IMR-90 (cell line): ENCODE data around the gene RNF212. TPM values are rescaled to one million over a fixed set of nuclear protein-coding genes. Genes with fewer than 3 reads are reported as not detected.
"Not testable (repeated sequence)": the region's sequence is repeated elsewhere in the genome, so short reads cannot be mapped to it uniquely, and the experiment has no call there.

Experiments
- ATAC-seq: fragments of 200-7000 bp; cut with Tn5 transposase; 2 replicates; pipeline ENCODE4 v1.9.1; 2020; ENCODE audit warnings: low read depth, mild to moderate bottlenecking, moderate library complexity
- BruUV-seq: library from RNA; stranded (reverse); fragments of 400-500 nt; replicated peaks from 2 replicates; lab custom pipeline; 2021; lab: Mats Ljungman, UMichigan
- CTCF ChIA-PET: fragments of 300-600 bp; formaldehyde crosslinking; extraction: SDS; loops from one replicate; lab custom pipeline; 2021; ENCODE audit warnings: antibody characterized with exemption; lab: Yijun Ruan, JAX
- POLR2A ChIA-PET: fragments of 300-600 bp; sonication (Branson Sonifier 250); formaldehyde crosslinking; loops from one replicate; lab custom pipeline; 2022; ENCODE audit warnings: antibody characterized with exemption; ENCODE audit not compliant: unreplicated experiment; lab: Charles Lee
- DNase-seq: peaks from one replicate; pipeline ENCODE4 v3.0.0; 2013
- H2AFZ ChIP-seq: replicated peaks from 2 replicates; pipeline ENCODE3; 2013; ENCODE audit warnings: low read length, mild to moderate bottlenecking; ENCODE audit not compliant: poor library complexity
- H2AK5ac ChIP-seq: 2 replicates; pipeline ENCODE4 v1.6.1; 2013; ENCODE audit warnings: low read depth, low read length, inconsistent platforms
- H2AK9ac ChIP-seq: replicated peaks from 2 replicates; pipeline ENCODE3; 2013; ENCODE audit warnings: mild to moderate bottlenecking, low read depth, low read length, moderate library complexity; ENCODE audit not compliant: poor library complexity
- H2BK120ac ChIP-seq: 2 replicates; pipeline ENCODE4 v1.6.1; 2013; ENCODE audit warnings: low read depth, low read length, inconsistent platforms
- H2BK15ac ChIP-seq: 3 replicates; pipeline ENCODE4 v1.6.1; 2013; ENCODE audit warnings: low read depth, low read length, inconsistent platforms
- H2BK20ac ChIP-seq: 2 replicates; pipeline ENCODE4 v1.6.1; 2013; ENCODE audit warnings: low read depth, mild to moderate bottlenecking, inconsistent platforms, low read length, moderate library complexity
- H2BK5ac ChIP-seq: 2 replicates; pipeline ENCODE4 v1.6.1; 2013; ENCODE audit warnings: mild to moderate bottlenecking, low read depth, low read length, inconsistent platforms; ENCODE audit not compliant: poor library complexity, severe bottlenecking
- H3K14ac ChIP-seq: replicated peaks from 2 replicates; pipeline ENCODE4 v1.6.1; 2013; ENCODE audit warnings: low read depth, low read length, inconsistent platforms
- H3K18ac ChIP-seq: 2 replicates; pipeline ENCODE4 v1.6.1; 2013; ENCODE audit warnings: low read depth, low read length, control low read depth
- H3K23ac ChIP-seq: 2 replicates; pipeline ENCODE4 v1.6.1; 2013; ENCODE audit warnings: low read depth, low read length, inconsistent platforms
- H3K27ac ChIP-seq: 2 replicates; pipeline ENCODE4 v1.5.1; 2013; ENCODE audit warnings: mild to moderate bottlenecking, control low read depth, low read length; ENCODE audit not compliant: insufficient read depth
- H3K27me3 ChIP-seq: 2 replicates; pipeline ENCODE4 v1.6.1; 2013; ENCODE audit warnings: low read length; ENCODE audit not compliant: control insufficient read depth, insufficient read depth
- H3K36me3 ChIP-seq: 2 replicates; pipeline ENCODE4 v1.6.1; 2013; ENCODE audit warnings: low read length, mixed read lengths; ENCODE audit not compliant: control insufficient read depth, insufficient read depth
- H3K4ac ChIP-seq: 2 replicates; pipeline ENCODE4 v1.6.1; 2013; ENCODE audit warnings: low read depth, low read length, inconsistent platforms
- H3K4me1 ChIP-seq: 2 replicates; pipeline ENCODE4 v1.6.1; 2013; ENCODE audit warnings: low read length, mixed read lengths; ENCODE audit not compliant: control insufficient read depth, insufficient read depth
- H3K4me2 ChIP-seq: 2 replicates; pipeline ENCODE4 v1.6.1; 2013; ENCODE audit warnings: low read depth, mild to moderate bottlenecking, control low read depth, low read length, moderate library complexity
- H3K4me3 ChIP-seq: 2 replicates; pipeline ENCODE4 v1.5.1; 2013; ENCODE audit warnings: low read depth, mild to moderate bottlenecking, control low read depth, low read length, moderate library complexity; ENCODE audit not compliant: insufficient read depth
- H3K56ac ChIP-seq: 2 replicates; pipeline ENCODE4 v1.6.1; 2013; ENCODE audit warnings: low read length, inconsistent platforms; ENCODE audit not compliant: insufficient read depth; ENCODE audit errors: extremely low read depth
- H3K79me1 ChIP-seq, 2 experiments: 2 replicates each; pipeline ENCODE4 v1.6.1; 2013; ENCODE audit warnings: low read length in 2 of 2, inconsistent platforms in 1 of 2, low read depth in 1 of 2
- H3K9ac ChIP-seq: 2 replicates; pipeline ENCODE4 v1.6.1; 2013; ENCODE audit warnings: low read depth, low read length, control low read depth
- H3K9me1 ChIP-seq: 2 replicates; pipeline ENCODE4 v1.6.1; 2013; ENCODE audit warnings: low read length, inconsistent platforms; ENCODE audit not compliant: insufficient read depth
- H3K9me3 ChIP-seq: 2 replicates; pipeline ENCODE4 v1.6.1; 2013; ENCODE audit warnings: low read length; ENCODE audit not compliant: control insufficient read depth, insufficient read depth
- H4K20me1 ChIP-seq: 2 replicates; pipeline ENCODE4 v1.6.1; 2013; ENCODE audit warnings: low read length, inconsistent platforms; ENCODE audit not compliant: insufficient read depth
- H4K5ac ChIP-seq: 2 replicates; pipeline ENCODE4 v1.6.1; 2013; ENCODE audit warnings: mild to moderate bottlenecking, low read depth, low read length, control low read depth
- H4K8ac ChIP-seq, 2 experiments: 2 replicates each; pipeline ENCODE4 v1.6.1; 2013; ENCODE audit warnings: low read depth in 2 of 2, low read length in 2 of 2, control low read depth in 1 of 2, inconsistent platforms in 1 of 2
- H4K91ac ChIP-seq: 2 replicates; pipeline ENCODE4 v1.6.1; 2013; ENCODE audit warnings: low read depth, low read length, inconsistent platforms; ENCODE audit not compliant: insufficient read depth
- WGBS, 2 experiments: methylation state at CpG; one replicate each; pipeline versions ENCODE4 v1.1.5 to v1.1.7; 2013; ENCODE audit warnings: missing lambda C conversion rate in 2 of 2; ENCODE audit not compliant: insufficient read length in 1 of 2; ENCODE audit errors: extremely low coverage in 2 of 2; 5-methylcytosine and 5-hydroxymethylcytosine counted together
- dilution Hi-C: fragments of 300-500 bp; cut with HindIII; formaldehyde crosslinking; loops from one replicate; pipeline ENCODE4 v1.14.3; 2018; ENCODE audit warnings: low sequenced_read_pairs; ENCODE audit not compliant: unreplicated experiment
- in situ Hi-C: fragments of 300-500 bp; cut with MboI; formaldehyde crosslinking; loops from 3 replicates; pipeline ENCODE4 v1.14.3; 2019; ENCODE audit warnings: low sequenced_read_pairs, inconsistent platforms, mixed read lengths
- intact Hi-C: fragments of 100-400 bp; cut with micrococcal nuclease; formaldehyde crosslinking; loops from 2 replicates; pipeline ENCODE4 v1.10.0; 2022
- polyA plus RNA-seq, 3 experiments: library from polyadenylated mRNA; depleted of rRNA; stranded (reverse); fragments of >200 nt; gene quantifications; 2 replicates each; pipeline ENCODE4 v1.2.3, GENCODE V29; 2012; ENCODE audit warnings: low replicate concordance in 1 of 3
- total RNA-seq: library from RNA; depleted of rRNA; stranded (reverse); fragments of >200 nt; gene quantifications from 2 replicates; pipeline ENCODE4 v1.2.3, GENCODE V29; 2012

Gene RNF212
- total and polyA plus RNA-seq, 2 of the 4 experiments (the other 2 are of a cell fraction), result under 0.01 to 0.51 TPM

GRCh38 chr4:1046581-1047011 is 66.8 kb downstream of the RNF212 start:
- 22% methylated on average over 17 of the region's 29 CpGs; no CpG with 5 or more reads in 1 of the 2 experiments for WGBS, 2 experiments
- H3K27me3 ChIP-seq, H2BK20ac ChIP-seq, H2AK9ac ChIP-seq, H2BK15ac ChIP-seq, H3K9me3 ChIP-seq, intact Hi-C loops, H3K56ac ChIP-seq, H4K20me1 ChIP-seq, POLR2A ChIA-PET, H3K36me3 ChIP-seq, BruUV-seq, dilution Hi-C loops, in situ Hi-C loops, H3K23ac ChIP-seq, H3K79me1 ChIP-seq, CTCF ChIA-PET: not testable (repeated sequence)
- H3K4ac ChIP-seq, result peak overlapping the region; percentile 56
- peak overlapping the region; percentile 53 for H2BK5ac ChIP-seq
- peak; percentile 22 for ATAC-seq
- peak overlapping the region; percentile 74 for H3K4me2 ChIP-seq
- peak overlapping the region; percentile 64 for H4K5ac ChIP-seq
- peak overlapping the region; percentile 64; the same call in 1 of the 2 replicates for H2AK5ac ChIP-seq
- peak; percentile 55 for DNase-seq
- H3K9me1 ChIP-seq, result peaks cover 22% of the 10 kb centered on the region
- H3K4me3 ChIP-seq, result peak overlapping the region; percentile 12; the same call in 1 of the 2 replicates
- peak overlapping the region; percentile 45; the same call in 1 of the 2 replicates for H3K9ac ChIP-seq
- H3K18ac ChIP-seq, result peak overlapping the region; percentile 61; the same call in 1 of the 2 replicates
- peaks cover 32% of the 10 kb centered on the region for H3K4me1 ChIP-seq
- peak overlapping the region; percentile 70; the same call in 1 of the 2 replicates for H3K14ac ChIP-seq
- H4K91ac ChIP-seq, result peak overlapping the region; percentile 78; the same call in 1 of the 2 replicates
- H2BK120ac ChIP-seq, result peak overlapping the region; percentile 87
- peak overlapping the region; percentile 91 for H2AFZ ChIP-seq
- H4K8ac ChIP-seq, result peak overlapping the region; percentile 40 to 45; a peak in 1 of 4 replicates
- H3K27ac ChIP-seq, result peak overlapping the region; percentile 48
